Lower leg skin (tissue), 3 donors: ENCODE measurements around the gene BTD.

Source experiments
- POLR2A ChIP-seq, 2 donors: fragments of 450-650 bp; IDR thresholded peaks; one replicate each; pipeline ENCODE4 v1.6.1; 2016 to 2017; ENCODE audit warnings: antibody characterized with exemption in 2 of 2, mild to moderate bottlenecking in 1 of 2, moderate library complexity in 1 of 2
- TF ChIP-seq, protein P1 (sequence below), 3 donors: fragments of 450-650 bp; IDR thresholded peaks; one replicate each; pipeline ENCODE4 v1.5.1; 2016; ENCODE audit warnings: antibody characterized with exemption in 3 of 3, mild to moderate bottlenecking in 3 of 3, moderate library complexity in 2 of 3

DNA sequence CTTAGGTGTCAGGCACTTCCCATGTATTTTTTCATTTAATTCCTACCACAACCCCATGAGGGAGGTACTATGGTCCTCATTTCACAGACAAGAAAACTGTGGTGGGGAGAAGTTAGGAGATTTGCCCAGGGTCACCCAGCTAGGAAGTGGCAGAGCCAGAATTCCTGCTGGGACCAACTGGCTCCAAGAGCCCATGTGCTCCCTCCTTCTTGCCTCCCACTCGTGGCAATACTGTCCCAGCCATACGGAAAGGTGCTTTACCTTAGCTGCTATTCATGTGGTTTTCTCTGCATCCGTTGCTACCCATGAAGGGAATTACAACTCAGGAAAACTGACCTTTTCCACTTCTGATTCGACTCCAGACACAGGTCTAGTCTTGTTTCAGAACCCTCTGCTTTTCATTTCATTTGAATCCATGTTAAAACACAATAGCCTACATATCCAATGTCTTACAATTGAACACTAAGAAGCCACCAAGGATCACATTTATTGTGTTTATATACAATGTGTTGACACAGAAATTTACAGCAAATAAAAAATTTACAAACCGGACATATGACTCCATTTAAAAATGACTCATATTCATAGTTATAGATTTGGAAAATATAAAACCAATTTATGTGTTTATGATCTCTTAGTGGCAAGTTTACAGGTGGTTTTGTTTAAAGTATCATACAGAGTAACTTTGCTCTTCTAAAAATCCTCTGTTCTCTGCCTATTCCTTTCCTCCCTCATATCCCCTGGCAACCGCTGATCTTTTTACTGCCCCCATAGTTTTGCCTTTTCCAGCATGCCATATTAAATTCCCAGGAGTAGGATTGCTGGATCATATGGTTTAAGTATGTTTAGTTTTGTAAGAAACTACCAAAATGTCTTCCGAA, 58.8 kb downstream of the BTD start:
- TF ChIP-seq, protein P1, sequence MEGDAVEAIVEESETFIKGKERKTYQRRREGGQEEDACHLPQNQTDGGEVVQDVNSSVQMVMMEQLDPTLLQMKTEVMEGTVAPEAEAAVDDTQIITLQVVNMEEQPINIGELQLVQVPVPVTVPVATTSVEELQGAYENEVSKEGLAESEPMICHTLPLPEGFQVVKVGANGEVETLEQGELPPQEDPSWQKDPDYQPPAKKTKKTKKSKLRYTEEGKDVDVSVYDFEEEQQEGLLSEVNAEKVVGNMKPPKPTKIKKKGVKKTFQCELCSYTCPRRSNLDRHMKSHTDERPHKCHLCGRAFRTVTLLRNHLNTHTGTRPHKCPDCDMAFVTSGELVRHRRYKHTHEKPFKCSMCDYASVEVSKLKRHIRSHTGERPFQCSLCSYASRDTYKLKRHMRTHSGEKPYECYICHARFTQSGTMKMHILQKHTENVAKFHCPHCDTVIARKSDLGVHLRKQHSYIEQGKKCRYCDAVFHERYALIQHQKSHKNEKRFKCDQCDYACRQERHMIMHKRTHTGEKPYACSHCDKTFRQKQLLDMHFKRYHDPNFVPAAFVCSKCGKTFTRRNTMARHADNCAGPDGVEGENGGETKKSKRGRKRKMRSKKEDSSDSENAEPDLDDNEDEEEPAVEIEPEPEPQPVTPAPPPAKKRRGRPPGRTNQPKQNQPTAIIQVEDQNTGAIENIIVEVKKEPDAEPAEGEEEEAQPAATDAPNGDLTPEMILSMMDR (IDR thresholded peaks at IDR 0.05), result no peak
- no peak for TF ChIP-seq POLR2A (IDR thresholded peaks at IDR 0.05)
